HT-29 (cell line): ENCODE measurements around the gene NDOR1. TPM values are rescaled to one million over a fixed set of nuclear protein-coding genes. Genes with fewer than 3 reads are reported as not detected.
"Not testable (repeated sequence)": the region's sequence is repeated elsewhere in the genome, so short reads cannot be mapped to it uniquely, and the experiment has no call there.

Experiments used
- DNase-seq: peaks from one replicate; pipeline ENCODE4 v3.0.0-alpha.2; 2015; ENCODE audit warnings: low spot score
- total RNA-seq: library from RNA; depleted of rRNA; stranded (reverse); fragments of >200 nt; shearing (Covaris generic); gene quantifications from 2 replicates; pipeline ENCODE4 v1.2.3, GENCODE V29; 2014

Gene NDOR1
- total RNA-seq, 1 experiment from 2014 or later = 23.9 TPM

- DNase-seq = no peak
These were observed 37.0 kb downstream of the NDOR1 start for GRCh38 chr9:137242269-137243203.

GRCh38 chr9:137243266-137243625, 37.7 kb downstream of the NDOR1 start:
- DNase-seq = not testable (repeated sequence)

DNA sequence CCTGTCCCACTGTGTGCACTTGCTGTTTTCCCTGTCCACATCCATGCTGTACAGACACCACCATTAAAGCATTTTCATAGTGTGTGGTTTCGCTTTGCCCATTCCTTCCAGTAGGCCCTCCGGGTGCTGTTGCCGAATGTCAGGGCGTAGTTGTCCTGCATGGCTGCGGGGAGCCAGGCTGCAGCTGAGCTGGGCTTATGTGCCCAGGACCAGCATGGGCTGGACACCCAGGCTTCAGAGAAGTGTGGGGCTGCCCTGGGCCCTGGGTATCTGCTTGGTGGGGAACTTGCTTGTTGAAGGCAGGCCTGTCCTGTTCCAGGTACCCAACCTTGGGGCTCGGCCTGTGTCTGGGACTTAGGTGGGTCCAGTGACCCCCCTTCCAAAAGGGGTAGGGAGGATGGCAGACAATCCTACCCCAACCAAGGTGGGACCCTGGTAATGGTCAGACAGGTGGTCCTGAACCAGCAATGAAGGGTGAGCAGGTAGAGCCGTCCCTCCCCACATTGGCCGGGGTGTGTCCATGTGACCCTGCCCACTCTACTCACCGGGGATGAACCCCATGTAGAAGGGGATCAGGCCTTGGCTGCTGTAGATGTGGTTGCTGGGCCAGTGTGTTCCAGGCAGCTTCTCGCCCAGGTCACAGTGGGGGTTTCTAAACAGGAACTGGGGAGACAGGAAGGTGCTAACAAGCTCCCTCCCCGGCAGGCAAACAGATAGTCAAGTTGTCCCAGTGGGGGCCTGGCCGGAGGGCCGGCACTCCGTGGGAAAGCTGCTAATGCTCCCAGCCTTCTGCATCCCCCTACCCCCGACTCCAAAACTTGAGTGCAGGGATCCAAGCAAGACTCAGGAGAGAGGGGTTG, 38.4 kb downstream of the NDOR1 start:
- DNase-seq = peak; percentile 61

DNA sequence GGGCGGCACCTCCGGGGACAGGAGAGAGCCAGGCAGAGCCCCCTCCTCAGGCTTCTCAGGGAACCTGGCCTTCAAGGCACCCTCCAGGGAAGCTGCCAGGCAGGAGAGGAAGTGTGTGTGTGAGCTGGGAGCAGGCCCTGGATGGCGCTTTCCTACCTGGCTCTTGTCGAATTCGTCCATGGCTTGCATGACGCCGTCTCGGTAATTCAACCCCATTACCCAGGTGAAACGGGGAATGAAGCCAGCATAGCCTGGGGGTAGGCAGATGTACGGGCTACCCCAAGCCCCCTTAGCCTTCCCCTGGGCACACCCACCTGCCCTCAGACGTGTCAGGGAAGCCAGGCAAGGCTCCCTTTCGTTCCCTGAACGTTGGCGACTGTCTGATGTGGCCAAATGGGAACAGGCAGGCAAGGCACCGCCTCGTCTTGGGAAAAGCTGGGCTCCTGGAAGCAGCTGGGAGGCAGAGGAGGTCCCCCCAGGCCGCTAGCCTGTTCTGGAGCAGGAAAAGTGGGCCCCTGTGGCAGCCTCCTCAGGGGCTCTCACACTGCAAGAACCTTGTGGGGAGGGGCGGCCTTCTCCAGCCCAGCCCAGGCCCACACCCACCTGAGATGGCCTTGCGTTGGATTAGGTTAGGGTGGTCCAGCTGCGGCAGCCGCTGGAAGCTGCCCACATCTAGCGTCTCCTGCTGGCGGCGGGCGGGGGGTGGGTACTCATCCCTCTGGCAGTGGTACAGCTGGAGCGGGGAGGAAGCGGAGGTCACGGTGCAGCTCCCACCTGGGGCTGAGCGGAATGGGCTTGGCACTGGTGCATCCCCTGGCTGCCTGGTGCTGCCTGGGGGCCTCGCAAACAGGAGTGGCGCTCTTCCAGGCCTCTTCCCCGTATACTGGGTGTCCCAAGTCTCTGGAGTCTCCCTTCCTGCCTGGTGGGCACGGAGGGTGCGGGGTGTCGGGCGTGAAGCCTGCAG, 39.3 kb downstream of the NDOR1 start:
- peak; percentile 57 for DNase-seq

GRCh38 chr9:137245450-137246421, 40.2 kb downstream of the NDOR1 start:
- no peak for DNase-seq

DNA sequence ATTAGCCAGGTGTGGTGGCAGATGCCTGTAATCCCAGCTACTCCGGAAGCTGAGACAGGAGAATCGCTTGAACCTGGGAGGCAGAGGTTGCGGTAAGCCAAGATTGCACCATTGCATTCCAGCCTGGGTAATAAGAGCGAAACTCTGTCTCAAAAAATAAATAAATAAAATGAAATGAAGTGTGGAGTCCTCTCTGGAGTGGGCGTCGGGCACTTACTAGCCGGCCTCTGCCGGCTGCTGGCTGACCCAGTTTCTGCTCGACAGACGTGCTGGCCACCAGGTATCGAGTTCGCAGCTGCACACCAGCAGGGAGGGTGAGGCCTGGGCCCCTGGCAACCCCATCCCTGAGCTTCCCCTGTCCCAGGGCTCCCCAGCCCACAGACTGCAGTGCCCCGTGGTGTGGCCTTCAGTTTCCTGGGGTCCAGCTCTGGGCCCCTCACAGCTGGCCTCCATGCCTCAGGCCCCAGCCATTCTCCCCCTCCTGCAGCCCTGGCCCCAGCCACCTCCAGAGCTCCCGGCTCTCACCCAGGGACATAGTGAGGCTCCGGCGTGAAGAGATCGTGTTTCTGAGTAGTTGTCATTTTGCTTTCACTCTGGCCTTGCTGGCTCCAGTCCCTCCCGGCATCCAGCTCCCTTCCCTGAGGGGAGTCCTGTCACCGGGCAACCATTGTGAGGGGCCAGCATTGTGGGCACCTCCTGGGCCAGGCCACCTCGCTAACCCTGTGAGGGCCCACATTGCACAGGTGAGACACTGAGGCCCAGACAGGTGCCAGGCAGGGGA, 41.8 kb downstream of the NDOR1 start:
- no peak for DNase-seq

- DNase-seq = no peak
These were observed 42.3 kb downstream of the NDOR1 start for GRCh38 chr9:137247916-137248175.

GRCh38 chr9:137250329-137251193, 45.1 kb downstream of the NDOR1 start:
- DNase-seq = no peak

DNA sequence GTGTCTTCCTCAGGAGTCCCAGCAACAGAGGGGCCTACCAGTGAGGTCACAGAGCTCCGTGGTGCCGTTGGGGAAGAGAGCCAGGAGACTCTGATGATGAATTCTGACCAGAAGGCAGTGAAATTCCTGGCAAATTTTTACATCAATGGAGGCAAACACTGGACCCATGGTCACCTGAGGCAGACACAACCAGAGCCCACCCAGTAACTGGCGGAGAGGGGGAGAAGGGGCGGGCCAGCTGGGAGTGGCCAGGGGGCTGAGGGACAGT, 45.6 kb downstream of the NDOR1 start, which contains the start of gene STPG3:
STPG3 (plus strand) TSS at position 93 of the 268 bp plus-strand sequence; CDS start at position 94, 1 bp downstream.
- DNase-seq = no peak

- no peak for DNase-seq
These were observed 46.2 kb downstream of the NDOR1 start for GRCh38 chr9:137251490-137252268.

- no peak for DNase-seq
These were observed 47.3 kb downstream of the NDOR1 start for GRCh38 chr9:137252555-137253506.

GRCh38 chr9:137253717-137254623, 48.5 kb downstream of the NDOR1 start:
- DNase-seq = no peak

GRCh38 chr9:137254624-137255447, 49.3 kb downstream of the NDOR1 start, which contains the start of gene NELFB:
Gene NELFB (plus strand): TSS chr9:137255327.
- DNase-seq = peak; percentile 87

GRCh38 chr9:137255448-137256114, 50.1 kb downstream of the NDOR1 start:
- DNase-seq = no peak
